Common myeloid progenitor, CD34-positive (primary cell): Measurements from ENCODE around the gene PPP2R5E.
A peak's percentile ranks its signal among the peaks of the same experiment; 100 is the strongest.
"Not testable (repeated sequence)": the region's sequence is repeated elsewhere in the genome, so short reads cannot be mapped to it uniquely, and the experiment has no call there.

Experiments used
- CTCF ChIA-PET: fragments of 350-600 bp; sonication (Branson Sonifier 250); formaldehyde crosslinking; loops from one replicate; lab custom pipeline; 2021; ENCODE audit warnings: antibody characterized with exemption; lab: Charles Lee
- POLR2A ChIA-PET: fragments of 350-600 bp; sonication (Branson Sonifier 250); formaldehyde crosslinking; loops from one replicate; lab custom pipeline; 2021; ENCODE audit warnings: antibody characterized with exemption; lab: Charles Lee
- DNase-seq, 3 donors: peaks; one replicate each; pipeline versions ENCODE4 v3.0.0 to v3.0.0-alpha.2; 2013
- H3K27ac ChIP-seq, 2 experiments: 1 replicate in 1 of 2; 2 replicates in 1 of 2; pipeline ENCODE4 v1.7.0; 2013; ENCODE audit warnings: inconsistent platforms in 2 of 2, low read length in 2 of 2, mild to moderate bottlenecking in 2 of 2, low read depth in 1 of 2, moderate library complexity in 1 of 2; ENCODE audit not compliant: severe bottlenecking in 2 of 2, insufficient read depth in 1 of 2, poor library complexity in 1 of 2
- H3K27me3 ChIP-seq, 5 experiments: replicated peaks in 2 of 5; 1 replicate in 3 of 5; 2 replicates in 2 of 5; pipeline versions ENCODE4 v1.6.1 to v1.7.0; 2013; ENCODE audit warnings: low read length in 4 of 5, mild to moderate bottlenecking in 2 of 5, moderate library complexity in 2 of 5, inconsistent platforms in 1 of 5; ENCODE audit not compliant: insufficient read depth in 5 of 5, control insufficient read depth in 4 of 5
- H3K36me3 ChIP-seq, 4 experiments: 1 replicate in 2 of 4; 2 replicates in 2 of 4; pipeline versions ENCODE4 v1.6.1 to v1.7.0; 2013; ENCODE audit warnings: low read length in 3 of 4, control low read depth in 1 of 4, mild to moderate bottlenecking in 1 of 4; ENCODE audit not compliant: control insufficient read depth in 4 of 4, insufficient read depth in 4 of 4
- H3K4me1 ChIP-seq, 4 experiments: 1 replicate in 3 of 4; 2 replicates in 1 of 4; pipeline versions ENCODE4 v1.6.1 to v1.7.1; 2013; ENCODE audit warnings: low read length in 3 of 4, mild to moderate bottlenecking in 3 of 4, control low read depth in 1 of 4, inconsistent platforms in 1 of 4, moderate library complexity in 1 of 4; ENCODE audit not compliant: control insufficient read depth in 4 of 4, insufficient read depth in 4 of 4; ENCODE audit errors: control extremely low read depth in 1 of 4
- H3K4me3 ChIP-seq, 7 experiments: 1 replicate in 4 of 7; 2 replicates in 3 of 7; pipeline versions ENCODE4 v1.5.1 to v1.7.0; 2013; ENCODE audit warnings: mild to moderate bottlenecking in 7 of 7, low read length in 6 of 7, moderate library complexity in 6 of 7, inconsistent platforms in 2 of 7, low read depth in 2 of 7, control low read depth in 1 of 7; ENCODE audit not compliant: insufficient read depth in 4 of 7, control insufficient read depth in 1 of 7; ENCODE audit errors: extremely low read depth in 1 of 7
- H3K9me3 ChIP-seq, 5 experiments: 1 replicate in 4 of 5; 2 replicates in 1 of 5; pipeline versions ENCODE4 v1.6.1 to v1.7.1; 2013; ENCODE audit warnings: low read length in 4 of 5, mild to moderate bottlenecking in 2 of 5, inconsistent platforms in 1 of 5, low read depth in 1 of 5, moderate library complexity in 1 of 5; ENCODE audit not compliant: control insufficient read depth in 4 of 5, insufficient read depth in 2 of 5; ENCODE audit errors: control extremely low read depth in 1 of 5
- WGBS: methylation state at CpG from one replicate; pipeline ENCODE4 v1.1.5; 2013; ENCODE audit not compliant: insufficient coverage; 5-methylcytosine and 5-hydroxymethylcytosine counted together

PPP2R5E gene

DNA sequence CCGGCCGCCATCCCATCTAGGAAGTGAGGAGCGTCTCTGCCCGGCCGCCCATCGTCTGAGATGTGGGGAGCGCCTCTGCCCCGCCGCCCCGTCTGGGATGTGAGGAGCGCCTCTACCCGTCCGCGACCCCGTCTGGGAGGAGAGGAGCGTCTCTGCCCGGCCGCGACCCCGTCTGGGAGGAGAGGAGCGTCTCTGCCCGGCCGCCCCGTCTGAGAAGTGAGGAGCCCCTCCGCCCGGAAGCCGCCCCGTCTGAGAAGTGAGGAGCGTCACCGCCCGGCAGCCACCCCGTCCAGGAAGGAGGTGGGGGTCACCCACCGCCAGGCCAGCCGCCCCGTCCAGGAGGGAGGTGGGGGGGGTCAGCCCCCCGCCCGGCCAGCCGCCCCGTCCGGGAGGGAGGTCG is 20.7 kb downstream of the PPP2R5E start:
- CTCF ChIA-PET, POLR2A ChIA-PET, H3K27me3 ChIP-seq, H3K4me1 ChIP-seq, H3K27ac ChIP-seq, DNase-seq, H3K4me3 ChIP-seq, H3K9me3 ChIP-seq: not testable (repeated sequence)
- 98% methylated on average over 8 of the region's 41 CpGs for WGBS
- peaks cover 6 to 12% (median 8%) of the 10 kb centered on the region in 4 experiments for H3K36me3 ChIP-seq

DNA sequence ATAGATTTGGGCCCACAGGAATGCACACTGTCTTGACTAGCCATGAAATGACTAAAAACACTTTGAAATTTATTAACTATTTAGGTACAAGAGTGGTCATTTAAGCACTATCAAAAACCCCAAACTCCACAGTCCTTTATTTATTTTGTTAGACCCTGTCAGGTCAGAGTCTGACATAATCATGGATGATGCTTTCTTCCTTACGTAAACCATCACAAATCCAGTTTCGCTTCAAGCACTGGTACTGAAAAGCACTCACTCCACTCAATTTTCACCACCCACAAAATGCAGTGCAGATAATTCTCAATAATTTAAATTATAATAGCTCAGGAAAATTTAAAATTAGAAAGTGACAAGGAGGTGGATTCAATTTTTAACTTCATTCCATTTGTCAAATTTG is 25.8 kb downstream of the PPP2R5E start:
- H3K4me1 ChIP-seq = no peaks in the 10 kb centered on the region
- no CpG with 5 or more reads among the region's 2 CpGs for WGBS
- H3K9me3 ChIP-seq = no peaks in the 10 kb centered on the region
- H3K27me3 ChIP-seq = no peaks in the 10 kb centered on the region
- CTCF ChIA-PET = no interaction called here
- no peak overlapping the region for H3K27ac ChIP-seq
- POLR2A ChIA-PET = no interaction called here
- no peak for DNase-seq
- H3K4me3 ChIP-seq = no peak overlapping the region
- H3K36me3 ChIP-seq = peaks cover 0 to 9% (median 5%) of the 10 kb centered on the region in 4 experiments

DNA sequence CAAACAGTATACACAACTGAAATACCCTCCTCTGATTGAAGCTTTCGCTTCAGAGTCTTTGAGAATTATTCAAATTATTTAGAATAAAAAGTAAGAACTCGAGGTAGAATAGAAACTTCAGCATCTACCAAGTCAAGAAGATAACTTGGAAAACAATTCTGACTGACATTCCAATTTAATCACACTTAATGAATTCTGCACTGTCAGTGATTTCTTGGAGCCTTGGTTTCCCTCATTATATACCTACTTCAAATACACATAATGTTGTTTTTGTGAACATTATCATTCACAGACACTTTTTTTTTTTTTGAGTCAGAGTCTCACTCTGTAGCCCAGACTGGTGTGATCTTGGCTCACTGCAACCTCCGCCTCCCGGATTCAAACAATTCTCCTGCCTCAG is 27.9 kb downstream of the PPP2R5E start:
- Histone ChIP-seq H3K27me3 (no peaks in the 10 kb centered on the region), H3K9me3 (no peaks in the 10 kb centered on the region), H3K36me3 (peaks cover 0 to 7% (median 2%) of the 10 kb centered on the region in 4 experiments), H3K4me3 (no peak overlapping the region), H3K27ac (no peak overlapping the region), H3K4me1 (peaks cover 0 to 6% (median 4%) of the 10 kb centered on the region in 4 experiments)
- no peak for DNase-seq
- CTCF ChIA-PET = interaction anchor here (0.6 to 1.9 kb wide), 2 partner anchors 10 to 22 kb away, joined by 3 to 4 read pairs; no protein-coding TSS in a partner anchor
- WGBS = no CpG with 5 or more reads among the region's 4 CpGs
- POLR2A ChIA-PET = interaction anchor here (0.6 kb wide), 1 partner anchor 65 kb away, joined by 3 read pairs; no protein-coding TSS in a partner anchor

DNA sequence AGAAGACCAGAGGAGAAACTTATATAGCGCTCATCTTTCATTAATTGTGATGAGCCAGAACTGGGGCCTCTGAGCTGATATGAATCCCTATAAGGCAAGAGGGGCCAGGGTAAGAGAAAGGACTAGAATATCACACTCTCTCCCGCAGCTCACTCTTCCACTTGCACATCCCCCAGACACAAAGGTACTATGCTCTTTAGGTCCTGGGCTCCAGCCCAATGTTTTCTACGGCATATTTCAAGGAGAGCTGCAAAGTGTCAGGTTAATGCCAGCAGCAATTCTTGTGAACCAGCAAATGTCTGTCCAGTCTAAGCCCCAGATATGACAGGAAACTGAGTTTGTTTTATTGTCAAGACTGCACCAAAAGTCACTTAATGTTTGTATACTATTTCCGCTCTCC is 29.4 kb downstream of the PPP2R5E start:
- Histone ChIP-seq H3K36me3 (peaks cover 0 to 9% (median under 1%) of the 10 kb centered on the region in 4 experiments), H3K27ac (no peak overlapping the region), H3K4me1 (peaks cover 0 to 6% (median 4%) of the 10 kb centered on the region in 4 experiments), H3K4me3 (no peak overlapping the region), H3K27me3 (no peaks in the 10 kb centered on the region), H3K9me3 (no peaks in the 10 kb centered on the region)
- DNase-seq = no peak
- ChIA-PET POLR2A (no interaction called here), CTCF (interaction anchor here (1.9 kb wide), 1 partner anchor 12 kb away, joined by 4 read pairs; no protein-coding TSS in a partner anchor)
- WGBS = 75% methylated on average over 2 of the region's 4 CpGs

DNA sequence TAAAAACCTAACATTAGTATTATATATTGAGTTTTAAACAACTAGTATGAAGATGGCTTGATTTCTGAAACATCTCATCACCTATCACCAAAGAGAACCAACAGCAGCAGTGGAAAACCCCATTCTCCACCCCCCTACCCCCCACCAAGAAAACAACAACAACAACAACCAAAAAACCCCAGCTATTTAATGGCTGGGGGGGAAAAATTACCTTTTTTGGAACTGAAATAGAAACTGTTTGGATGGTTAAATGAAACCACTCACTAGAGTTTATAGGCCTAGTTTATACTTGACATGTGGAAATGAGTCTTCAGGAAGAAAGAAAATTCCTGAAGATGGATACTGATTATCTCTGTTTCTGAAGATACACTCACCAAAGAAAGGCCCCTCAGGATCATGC is 30.3 kb downstream of the PPP2R5E start:
- Histone ChIP-seq H3K27me3 (no peaks in the 10 kb centered on the region), H3K36me3 (peaks cover 0 to 9% (median 0%) of the 10 kb centered on the region in 4 experiments), H3K27ac (no peak overlapping the region), H3K9me3 (no peaks in the 10 kb centered on the region), H3K4me3 (no peak overlapping the region), H3K4me1 (peaks cover 2 to 7% (median 6%) of the 10 kb centered on the region in 4 experiments)
- POLR2A ChIA-PET = no interaction called here
- CTCF ChIA-PET = interaction anchor here (1.4 kb wide), 1 partner anchor 19 kb away, joined by 4 read pairs; no protein-coding TSS in a partner anchor
- DNase-seq = no peak

DNA sequence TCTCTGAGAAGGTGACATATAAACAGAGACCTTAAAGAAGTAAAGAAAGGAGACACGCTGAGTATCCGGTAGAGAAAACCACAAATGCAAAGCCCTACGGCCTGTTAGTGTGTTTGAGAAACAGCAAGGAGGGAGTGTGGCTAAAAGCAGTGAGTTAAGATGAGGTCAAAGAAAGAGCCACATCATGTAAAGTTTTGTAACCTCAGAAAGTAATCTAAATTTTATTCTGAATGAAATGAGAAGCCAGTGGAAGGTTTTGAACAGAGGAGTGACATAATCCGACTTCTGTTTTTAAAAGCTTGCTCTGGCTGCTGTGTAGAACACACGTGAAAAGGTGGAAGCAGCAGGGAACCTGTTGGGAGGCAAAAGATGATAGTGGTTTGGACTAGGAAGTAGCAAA is 32.6 kb downstream of the PPP2R5E start:
- H3K4me1 ChIP-seq = peaks cover 2 to 7% (median 6%) of the 10 kb centered on the region in 4 experiments
- 85% methylated on average over 5 of the region's 5 CpGs for WGBS
- no peak overlapping the region for H3K4me3 ChIP-seq
- peaks cover 0 to 9% (median 3%) of the 10 kb centered on the region in 4 experiments for H3K36me3 ChIP-seq
- H3K27me3 ChIP-seq = no peaks in the 10 kb centered on the region
- CTCF ChIA-PET = no interaction called here
- POLR2A ChIA-PET = interaction anchor here (1.2 kb wide), 1 partner anchor 27 kb away, joined by 3 read pairs; no protein-coding TSS in a partner anchor
- DNase-seq = peak in 2 of 3 donors; percentile 34 to 40
- H3K27ac ChIP-seq = no peak overlapping the region
- no peaks in the 10 kb centered on the region for H3K9me3 ChIP-seq

DNA sequence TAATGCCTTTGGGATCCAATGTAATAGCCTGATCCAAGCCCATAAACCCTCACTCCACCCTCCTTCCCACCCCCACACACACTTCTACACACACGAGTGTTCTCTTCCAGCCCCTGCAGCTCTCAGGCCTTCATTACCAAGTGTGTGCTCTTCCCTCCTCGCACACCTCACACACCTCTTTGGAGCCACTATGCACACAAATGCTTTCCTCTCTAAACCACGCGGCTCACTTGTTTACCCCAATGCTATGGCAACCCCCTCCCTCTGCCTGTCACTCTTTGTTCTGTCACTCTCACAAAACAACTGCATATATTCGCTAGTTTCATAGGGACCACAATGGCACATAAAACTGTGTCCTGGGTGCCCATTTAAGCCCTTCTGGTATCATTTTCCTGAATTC is 35.1 kb downstream of the PPP2R5E start:
- ChIA-PET CTCF (interaction anchor here (1.1 kb wide), 1 partner anchor 69 kb away, joined by 3 read pairs; no protein-coding TSS in a partner anchor), POLR2A (interaction anchor here (0.6 kb wide), 1 partner anchor 76 kb away, joined by 3 read pairs; no protein-coding TSS in a partner anchor)
- peak in 2 of 3 donors; percentile 17 to 25 for DNase-seq
- Histone ChIP-seq H3K9me3 (no peaks in the 10 kb centered on the region), H3K36me3 (peaks cover 0 to 9% (median 3%) of the 10 kb centered on the region in 4 experiments), H3K27ac (no peak overlapping the region), H3K27me3 (no peaks in the 10 kb centered on the region), H3K4me1 (peaks cover 2 to 7% (median 6%) of the 10 kb centered on the region in 4 experiments), H3K4me3 (no peak overlapping the region)
- 91% methylated on average over 4 of the region's 5 CpGs for WGBS
